22Rv1 (cell line): Measurements from ENCODE around the gene CENPW.

Experiments
- ZFX ChIP-seq: fragments of 450-650 bp; IDR thresholded peaks from 2 replicates; pipeline ENCODE4 v1.6.1; 2017; ENCODE audit warnings: antibody characterized with exemption, borderline replicate concordance
- TF ChIP-seq, protein P1 (sequence below): fragments of 450-650 bp; IDR thresholded peaks from 2 replicates; pipeline ENCODE4 v1.5.1; 2017; ENCODE audit warnings: mild to moderate bottlenecking

DNA sequence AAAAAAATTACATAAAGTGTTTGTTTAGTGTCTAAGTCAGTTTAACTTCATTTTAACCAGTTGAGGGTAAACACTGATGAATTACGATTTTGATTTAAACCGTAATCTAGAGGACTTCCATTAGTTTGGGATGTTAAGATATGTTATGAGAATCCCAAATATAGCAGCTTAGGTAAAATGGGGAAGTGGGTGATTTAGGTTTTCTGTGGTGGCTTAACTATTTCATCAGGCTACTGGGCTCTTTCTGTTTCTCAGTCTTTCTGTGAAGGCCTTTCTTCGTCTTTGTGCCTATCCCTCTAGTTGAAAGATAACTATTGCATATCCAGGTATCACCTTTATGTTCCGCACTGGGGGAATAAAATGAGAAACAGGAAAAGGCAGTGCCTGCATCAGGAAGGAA, 27.9 kb downstream of the CENPW start:
- TF ChIP-seq, protein P1, sequence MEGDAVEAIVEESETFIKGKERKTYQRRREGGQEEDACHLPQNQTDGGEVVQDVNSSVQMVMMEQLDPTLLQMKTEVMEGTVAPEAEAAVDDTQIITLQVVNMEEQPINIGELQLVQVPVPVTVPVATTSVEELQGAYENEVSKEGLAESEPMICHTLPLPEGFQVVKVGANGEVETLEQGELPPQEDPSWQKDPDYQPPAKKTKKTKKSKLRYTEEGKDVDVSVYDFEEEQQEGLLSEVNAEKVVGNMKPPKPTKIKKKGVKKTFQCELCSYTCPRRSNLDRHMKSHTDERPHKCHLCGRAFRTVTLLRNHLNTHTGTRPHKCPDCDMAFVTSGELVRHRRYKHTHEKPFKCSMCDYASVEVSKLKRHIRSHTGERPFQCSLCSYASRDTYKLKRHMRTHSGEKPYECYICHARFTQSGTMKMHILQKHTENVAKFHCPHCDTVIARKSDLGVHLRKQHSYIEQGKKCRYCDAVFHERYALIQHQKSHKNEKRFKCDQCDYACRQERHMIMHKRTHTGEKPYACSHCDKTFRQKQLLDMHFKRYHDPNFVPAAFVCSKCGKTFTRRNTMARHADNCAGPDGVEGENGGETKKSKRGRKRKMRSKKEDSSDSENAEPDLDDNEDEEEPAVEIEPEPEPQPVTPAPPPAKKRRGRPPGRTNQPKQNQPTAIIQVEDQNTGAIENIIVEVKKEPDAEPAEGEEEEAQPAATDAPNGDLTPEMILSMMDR: no peak
- TF ChIP-seq ZFX: no peak
